ENCODE results near the gene UBXN4. TPM values are rescaled to one million over a fixed set of nuclear protein-coding genes. Genes with fewer than 3 reads are reported as not detected.

The UBXN4 gene
- total RNA-seq, 1 experiment from 2014 or later: 99.3 TPM

DNA sequence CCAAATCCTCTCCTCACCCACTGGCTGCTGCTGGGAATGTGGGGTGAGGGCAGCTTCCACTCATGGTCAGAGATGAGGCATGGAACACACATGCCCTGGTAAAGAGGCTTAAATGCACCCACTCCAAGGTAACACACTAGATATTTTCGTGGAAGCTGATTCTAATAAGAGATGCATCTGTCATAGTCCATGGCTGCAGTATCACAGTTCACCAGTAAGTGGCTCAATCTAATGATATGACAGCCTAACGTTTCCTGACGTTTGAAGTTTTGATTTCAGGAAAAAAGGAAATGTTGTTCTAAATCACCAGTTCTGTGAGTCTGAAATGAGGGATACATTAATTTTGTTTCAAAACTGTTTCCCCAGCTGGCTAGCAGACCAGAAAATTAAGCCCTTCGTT, 57.1 kb downstream of the UBXN4 start:
- Mint-ChIP-seq H3K27ac (ENCODE audit: unreplicated experiment) (no peak overlapping the region), H3K9me3 (ENCODE audit: unreplicated experiment) (no peaks in the 10 kb centered on the region), H3K4me1 (ENCODE audit: low read depth, unreplicated experiment) (no peaks in the 10 kb centered on the region), H3K27me3 (ENCODE audit: insufficient read depth, unreplicated experiment) (no peaks in the 10 kb centered on the region), H3K4me3 (ENCODE audit: unreplicated experiment) (no peak overlapping the region), H3K36me3 (ENCODE audit: insufficient read depth, unreplicated experiment) (no peaks in the 10 kb centered on the region)
- BruUV-seq (replicated peaks): no TSS peak
- ChIA-PET POLR2A (no interaction called here), CTCF (interaction anchor here (1.4 to 2.2 kb wide), 2 partner anchors 8 to 810 kb away, joined by 4 to 14 read pairs; no protein-coding TSS in a partner anchor)
- peaks cover 17% of the 10 kb centered on the region for H3K9me3 ChIP-seq
- H3K4me3 ChIP-seq (ENCODE audit: low read depth, low read length): no peak overlapping the region
- peaks cover 4% of the 10 kb centered on the region for H3K4me1 ChIP-seq
- H3K27me3 ChIP-seq (replicated peaks; ENCODE audit: control insufficient read depth, insufficient read depth, low read length): no peaks in the 10 kb centered on the region
- no peaks in the 10 kb centered on the region for H3K36me3 ChIP-seq (ENCODE audit: control insufficient read depth, insufficient read depth, low read length)
- no peak for DNase-seq
- intact Hi-C loops (cut with micrococcal nuclease; ENCODE audit: unreplicated experiment): loop anchor here (10.0 kb wide), 1 partner anchor 586 kb away; no protein-coding TSS in a partner anchor
- TF ChIP-seq, protein P1, sequence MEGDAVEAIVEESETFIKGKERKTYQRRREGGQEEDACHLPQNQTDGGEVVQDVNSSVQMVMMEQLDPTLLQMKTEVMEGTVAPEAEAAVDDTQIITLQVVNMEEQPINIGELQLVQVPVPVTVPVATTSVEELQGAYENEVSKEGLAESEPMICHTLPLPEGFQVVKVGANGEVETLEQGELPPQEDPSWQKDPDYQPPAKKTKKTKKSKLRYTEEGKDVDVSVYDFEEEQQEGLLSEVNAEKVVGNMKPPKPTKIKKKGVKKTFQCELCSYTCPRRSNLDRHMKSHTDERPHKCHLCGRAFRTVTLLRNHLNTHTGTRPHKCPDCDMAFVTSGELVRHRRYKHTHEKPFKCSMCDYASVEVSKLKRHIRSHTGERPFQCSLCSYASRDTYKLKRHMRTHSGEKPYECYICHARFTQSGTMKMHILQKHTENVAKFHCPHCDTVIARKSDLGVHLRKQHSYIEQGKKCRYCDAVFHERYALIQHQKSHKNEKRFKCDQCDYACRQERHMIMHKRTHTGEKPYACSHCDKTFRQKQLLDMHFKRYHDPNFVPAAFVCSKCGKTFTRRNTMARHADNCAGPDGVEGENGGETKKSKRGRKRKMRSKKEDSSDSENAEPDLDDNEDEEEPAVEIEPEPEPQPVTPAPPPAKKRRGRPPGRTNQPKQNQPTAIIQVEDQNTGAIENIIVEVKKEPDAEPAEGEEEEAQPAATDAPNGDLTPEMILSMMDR (IDR thresholded peaks at IDR 0.05; ENCODE audit: insufficient read depth in 1 of 2, low read depth in 1 of 2, low read length in 1 of 2, severe bottlenecking in 1 of 2, unreplicated experiment in 1 of 2): peak in 1 of 2 experiments; percentile 16

DNA sequence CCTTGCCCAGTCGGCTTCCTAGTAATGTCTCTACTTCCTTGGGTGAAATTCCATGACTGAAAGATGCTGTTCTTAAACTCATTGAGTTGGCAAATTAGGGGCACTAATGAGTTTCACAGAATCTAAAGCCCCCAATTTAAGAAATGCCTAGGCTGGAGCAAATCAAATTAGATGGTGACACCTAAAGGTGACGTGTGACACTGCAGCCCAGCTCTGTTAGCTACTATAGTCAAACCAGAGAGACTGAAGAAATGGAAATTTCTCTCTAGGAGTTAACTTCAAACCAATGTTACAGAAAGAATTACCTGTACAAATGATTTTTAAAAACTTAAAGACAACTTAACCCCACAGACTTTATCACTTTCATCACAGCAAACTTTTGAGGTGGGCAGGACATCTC, 58.1 kb downstream of the UBXN4 start:
- Histone ChIP-seq H3K4me1 (peaks cover 9% of the 10 kb centered on the region), H3K27me3 (replicated peaks; ENCODE audit: control insufficient read depth, insufficient read depth, low read length) (no peaks in the 10 kb centered on the region), H3K9me3 (peaks cover 17% of the 10 kb centered on the region), H3K4me3 (ENCODE audit: low read depth, low read length) (no peak overlapping the region), H3K36me3 (ENCODE audit: control insufficient read depth, insufficient read depth, low read length) (no peaks in the 10 kb centered on the region)
- ChIA-PET POLR2A (no interaction called here), CTCF (no interaction called here)
- Mint-ChIP-seq H3K27ac (ENCODE audit: unreplicated experiment) (no peak overlapping the region), H3K36me3 (ENCODE audit: insufficient read depth, unreplicated experiment) (no peaks in the 10 kb centered on the region), H3K9me3 (ENCODE audit: unreplicated experiment) (no peaks in the 10 kb centered on the region), H3K4me1 (ENCODE audit: low read depth, unreplicated experiment) (no peaks in the 10 kb centered on the region), H3K27me3 (ENCODE audit: insufficient read depth, unreplicated experiment) (no peaks in the 10 kb centered on the region), H3K4me3 (ENCODE audit: unreplicated experiment) (no peak overlapping the region)
- no peak for DNase-seq
- intact Hi-C loops (cut with micrococcal nuclease; ENCODE audit: unreplicated experiment): loop anchor here (10.0 kb wide), 1 partner anchor 585 kb away; no protein-coding TSS in a partner anchor
- no TSS peak for BruUV-seq (replicated peaks)
- TF ChIP-seq, protein P1 (IDR thresholded peaks at IDR 0.05; ENCODE audit: insufficient read depth in 1 of 2, low read depth in 1 of 2, low read length in 1 of 2, severe bottlenecking in 1 of 2, unreplicated experiment in 1 of 2): no peak

DNA sequence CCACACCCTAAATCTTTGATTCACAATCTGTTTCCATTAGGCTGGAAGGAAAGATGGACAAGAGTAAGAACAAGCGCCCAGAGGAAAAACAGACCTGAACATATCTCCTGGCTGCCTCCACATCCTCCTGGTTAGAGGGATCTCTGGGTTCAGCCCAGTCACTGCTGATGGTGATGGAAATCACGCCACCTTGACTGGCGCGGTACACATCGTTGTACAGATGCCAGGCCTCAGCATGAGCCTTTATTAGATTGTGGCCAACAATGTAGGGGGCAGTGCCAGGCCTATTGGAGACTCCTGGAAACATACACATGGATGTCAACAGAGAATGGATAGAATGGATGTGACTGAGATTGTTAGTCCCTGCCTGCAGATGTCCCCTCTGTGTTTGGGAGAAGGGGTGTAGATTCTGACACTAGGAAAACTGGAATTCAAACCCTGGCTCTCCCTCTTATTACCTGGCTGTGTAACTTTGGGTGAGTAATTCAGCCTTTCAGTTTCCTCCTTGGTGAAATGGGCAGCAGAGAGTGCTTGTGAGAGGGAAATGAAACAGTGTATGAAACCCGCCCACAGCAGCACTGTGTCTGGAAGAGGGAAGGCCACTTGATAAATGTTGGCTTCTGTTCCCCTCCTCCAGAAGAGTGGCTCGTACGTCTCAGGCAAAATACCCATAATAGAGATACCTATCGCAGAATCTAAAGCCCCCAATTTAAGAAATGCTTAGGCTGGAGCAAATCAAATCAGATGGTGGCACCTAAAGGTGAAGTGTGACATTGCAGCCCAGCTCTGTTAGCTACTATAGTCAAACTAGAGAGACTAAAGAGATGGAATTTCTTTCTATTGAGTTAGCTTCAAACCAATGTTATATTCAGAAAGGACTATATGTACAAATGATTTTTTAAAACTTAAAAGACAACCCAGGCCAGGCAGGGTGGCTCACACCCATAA, 59.1 kb downstream of the UBXN4 start:
- Mint-ChIP-seq H3K4me1 (ENCODE audit: low read depth, unreplicated experiment) (no peaks in the 10 kb centered on the region), H3K36me3 (ENCODE audit: insufficient read depth, unreplicated experiment) (no peaks in the 10 kb centered on the region), H3K27ac (ENCODE audit: unreplicated experiment) (no peak overlapping the region), H3K27me3 (ENCODE audit: insufficient read depth, unreplicated experiment) (no peaks in the 10 kb centered on the region), H3K4me3 (ENCODE audit: unreplicated experiment) (no peak overlapping the region), H3K9me3 (ENCODE audit: unreplicated experiment) (no peaks in the 10 kb centered on the region)
- DNase-seq: no peak
- CTCF ChIA-PET: interaction anchor here (0.6 kb wide), 1 partner anchor 124 kb away, joined by 3 read pairs; no protein-coding TSS in a partner anchor
- H3K36me3 ChIP-seq (ENCODE audit: control insufficient read depth, insufficient read depth, low read length): no peaks in the 10 kb centered on the region
- H3K4me3 ChIP-seq (ENCODE audit: low read depth, low read length): no peak overlapping the region
- POLR2A ChIA-PET: no interaction called here
- H3K4me1 ChIP-seq: peaks cover 9% of the 10 kb centered on the region
- TF ChIP-seq, protein P1 (IDR thresholded peaks at IDR 0.05; ENCODE audit: insufficient read depth in 1 of 2, low read depth in 1 of 2, low read length in 1 of 2, severe bottlenecking in 1 of 2, unreplicated experiment in 1 of 2): no peak
- peaks cover 17% of the 10 kb centered on the region for H3K9me3 ChIP-seq
- intact Hi-C loops (cut with micrococcal nuclease; ENCODE audit: unreplicated experiment): no loop called here
- H3K27me3 ChIP-seq (replicated peaks; ENCODE audit: control insufficient read depth, insufficient read depth, low read length): no peaks in the 10 kb centered on the region
- BruUV-seq (replicated peaks): no TSS peak
